Airway epithelial cell (primary cell): ENCODE data around the gene PAIP1. TPM values are rescaled to one million over a fixed set of nuclear protein-coding genes. Genes with fewer than 3 reads are reported as not detected.

Experiments
- total RNA-seq: library from RNA; depleted of rRNA; stranded (reverse); fragments of >200 nt; gene quantifications from 2 replicates; pipeline ENCODE4 v1.2.3, GENCODE V29; 2015

The PAIP1 gene
- 60.8 and 67.9 TPM in 2 replicates for total RNA-seq

GRCh38 chr5:43556857-43557542, at the start of gene PAIP1:
TSS of gene PAIP1 (minus strand) at chr5:43557077. CDS start at chr5:43556846, 231 bp downstream.

GRCh38 chr5:43602461-43603343, 45.8 kb upstream of the PAIP1 start, which contains the start of gene NNT:
TSS of gene NNT (plus strand) at chr5:43603180. CDS start at chr5:43609196, 6,016 bp downstream.

GRCh38 chr5:43514816-43515677, 41.8 kb downstream of the PAIP1 start, which contains the start of gene C5orf34:
TSS of gene C5orf34 (minus strand) at chr5:43515148. CDS start at chr5:43509339, 5,809 bp downstream.

GRCh38 chr5:43483298-43484105, 73.4 kb downstream of the PAIP1 start, which contains the start of gene TMEM267:
TSS of gene TMEM267 (minus strand) at chr5:43483865. CDS start at chr5:43453969, 29,896 bp downstream.

Other genes with a start within 250 kb of the PAIP1 start
- 182 and 202 TPM in 2 replicates for gene HMGCS1, start 243.7 kb downstream of the PAIP1 start, total RNA-seq
- gene CCL28, start 144.7 kb downstream of the PAIP1 start, total RNA-seq = 1.2 and 1.6 TPM in 2 replicates
- 7.1 and 14.9 TPM in 2 replicates for gene TMEM267, start 73.2 kb downstream of the PAIP1 start, total RNA-seq
- 2.2 and 3.2 TPM in 2 replicates for gene C5orf34, start 41.9 kb downstream of the PAIP1 start, total RNA-seq
- 19.9 and 25.8 TPM in 2 replicates for gene NNT, start 46.1 kb upstream of the PAIP1 start, total RNA-seq